Measurements from ENCODE around the gene THUMPD3. TPM values are rescaled to one million over a fixed set of nuclear protein-coding genes. Genes with fewer than 3 reads are reported as not detected.

The THUMPD3 gene
- total and polyA plus RNA-seq, 2 of the 4 experiments (the other 2 are of a cell fraction): 28.2 to 43.9 TPM

DNA sequence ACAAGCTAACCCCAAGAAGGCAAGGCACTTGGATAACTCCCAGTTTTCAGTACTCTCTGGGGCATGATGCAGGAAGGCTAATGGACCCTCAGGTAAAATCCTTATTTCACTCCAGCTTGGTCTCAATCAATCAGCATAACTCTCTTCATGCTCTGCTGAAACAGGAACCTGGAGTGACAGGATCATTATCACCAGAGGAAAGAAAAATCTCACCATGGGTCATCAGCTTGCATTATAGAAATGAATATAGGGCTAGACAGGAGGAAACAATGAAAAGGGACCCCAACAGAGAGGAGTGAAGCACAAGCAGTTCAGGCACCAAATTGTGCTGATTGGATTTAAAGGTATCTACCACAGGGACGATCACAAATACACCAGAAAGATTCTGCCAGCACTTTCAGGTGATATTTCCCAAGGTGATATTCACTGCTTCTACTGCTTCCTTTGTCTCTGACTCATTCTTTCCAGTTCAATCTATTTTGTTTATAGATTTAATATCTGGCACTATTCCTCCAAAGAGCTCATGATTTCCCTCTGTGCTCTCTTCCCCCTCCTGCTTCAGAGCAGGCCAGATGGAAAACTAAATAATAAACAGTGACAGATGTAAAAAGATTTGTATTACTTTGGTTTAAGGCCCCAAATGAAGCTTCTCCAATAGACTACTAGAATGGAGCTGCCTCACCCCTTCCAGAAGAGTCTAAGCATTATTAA is 22.9 kb upstream of the THUMPD3 start:
- no TSS peak for BruUV-seq (replicated peaks)
- peak overlapping the region; percentile 10; the same call in 1 of the 2 replicates for H3K14ac ChIP-seq (replicated peaks; ENCODE audit: low read depth, low read length)
- no peak overlapping the region for H3K4me2 ChIP-seq (ENCODE audit: low read depth, low read length)
- peaks cover 12% of the 10 kb centered on the region for H3K4me1 ChIP-seq (ENCODE audit: control insufficient read depth, insufficient read depth, low read length)
- no peak overlapping the region; the same call in 1 of the 2 replicates for H3K4ac ChIP-seq (ENCODE audit: low read depth, low read length)
- H2BK120ac ChIP-seq (ENCODE audit: low read depth, low read length): no peak overlapping the region; the same call in 1 of the 2 replicates
- ATAC-seq (ENCODE audit: low read depth) (peak; percentile 81), DNase-seq (peak; percentile 66)
- H3K9me1 ChIP-seq (ENCODE audit: insufficient read depth, low read length): peaks cover 7% of the 10 kb centered on the region; the same call in 1 of the 2 replicates
- intact Hi-C loops (cut with micrococcal nuclease) (no loop called here), in situ Hi-C loops (cut with MboI; ENCODE audit: low sequenced_read_pairs) (loop anchor here (25.0 kb wide), 1 partner anchor 878 kb away; no protein-coding TSS in a partner anchor), dilution Hi-C loops (cut with HindIII; ENCODE audit: low sequenced_read_pairs, unreplicated experiment) (no loop called here)
- no peaks in the 10 kb centered on the region; the same call in 1 of the 2 replicates for H3K27me3 ChIP-seq (ENCODE audit: control insufficient read depth, insufficient read depth, low read length)
- H2AFZ ChIP-seq (replicated peaks; ENCODE audit: low read length, poor library complexity): no peak overlapping the region
- no peak overlapping the region for H3K9ac ChIP-seq (ENCODE audit: low read depth, low read length)
- no peak overlapping the region for H2AK5ac ChIP-seq (ENCODE audit: low read depth, low read length)
- peak overlapping the region; percentile 16 for H2BK5ac ChIP-seq (ENCODE audit: low read depth, low read length, poor library complexity, severe bottlenecking)
- no peak overlapping the region for H3K27ac ChIP-seq (ENCODE audit: insufficient read depth, low read length)
- no peak overlapping the region for H3K18ac ChIP-seq (ENCODE audit: low read depth, low read length)
- no peak overlapping the region for H3K56ac ChIP-seq (ENCODE audit: extremely low read depth, insufficient read depth, low read length)
- H2AK9ac ChIP-seq (replicated peaks; ENCODE audit: low read depth, low read length, poor library complexity): no peak overlapping the region
- H3K36me3 ChIP-seq (ENCODE audit: control insufficient read depth, insufficient read depth, low read length): no peaks in the 10 kb centered on the region
- CTCF ChIA-PET: no interaction called here
- no peaks in the 10 kb centered on the region for H3K79me1 ChIP-seq (ENCODE audit: low read depth in 1 of 2, low read length in 2 of 2)
- POLR2A ChIA-PET (ENCODE audit: unreplicated experiment): interaction anchor here (1.1 kb wide), 1 partner anchor 23 kb away, joined by 3 read pairs; no protein-coding TSS in a partner anchor
- WGBS, 2 experiments (ENCODE audit: extremely low coverage in 2 of 2, insufficient read length in 1 of 2): no CpG with 5 or more reads among the region's 1 CpG
- H3K23ac ChIP-seq (ENCODE audit: low read depth, low read length): no peak overlapping the region
- H2BK20ac ChIP-seq (ENCODE audit: low read depth, low read length): no peak overlapping the region
- no peak overlapping the region for H4K5ac ChIP-seq (ENCODE audit: low read depth, low read length)
- no peak overlapping the region for H3K4me3 ChIP-seq (ENCODE audit: insufficient read depth, low read depth, low read length)
- H4K91ac ChIP-seq (ENCODE audit: insufficient read depth, low read depth, low read length): no peak overlapping the region
- no peaks in the 10 kb centered on the region for H4K20me1 ChIP-seq (ENCODE audit: insufficient read depth, low read length)
- H3K9me3 ChIP-seq (ENCODE audit: control insufficient read depth, insufficient read depth, low read length): no peaks in the 10 kb centered on the region
- H4K8ac ChIP-seq (ENCODE audit: low read depth in 2 of 2, low read length in 2 of 2): no peak overlapping the region
- no peak overlapping the region for H2BK15ac ChIP-seq (ENCODE audit: low read depth, low read length)
- no peak for TF ChIP-seq MAZ (IDR thresholded peaks at IDR 0.05; ENCODE audit: borderline replicate concordance, low read depth, low read length)
- no peak for TF ChIP-seq FOS (IDR thresholded peaks at IDR 0.05; ENCODE audit: low read depth, low read length)
- TF ChIP-seq SMC3 (IDR thresholded peaks at IDR 0.05; ENCODE audit: low read depth, low read length): no peak
- TF ChIP-seq RFX5 (IDR thresholded peaks at IDR 0.05; ENCODE audit: low read depth, low read length): no peak
- TF ChIP-seq ELK1 (IDR thresholded peaks at IDR 0.05; ENCODE audit: borderline replicate concordance, low read depth, low read length): no peak
- TF ChIP-seq CEBPB (IDR thresholded peaks at IDR 0.05; ENCODE audit: low read depth, low read length): no peak
- TF ChIP-seq NFE2L2 (IDR thresholded peaks at IDR 0.05; ENCODE audit: low read depth, low read length): no peak
- TF ChIP-seq MAFK (IDR thresholded peaks at IDR 0.05; ENCODE audit: low read depth, low read length): no peak
- TF ChIP-seq POLR2A (IDR thresholded peaks at IDR 0.05; ENCODE audit: low read depth, low read length): no peak
- TF ChIP-seq CHD1 (IDR thresholded peaks at IDR 0.05; ENCODE audit: low read depth, low read length): no peak
- TF ChIP-seq RAD21 (IDR thresholded peaks at IDR 0.05; ENCODE audit: low read length): no peak
- no peak for TF ChIP-seq MXI1 (IDR thresholded peaks at IDR 0.05; ENCODE audit: borderline replicate concordance, low read depth, low read length)
- TF ChIP-seq, protein P1, sequence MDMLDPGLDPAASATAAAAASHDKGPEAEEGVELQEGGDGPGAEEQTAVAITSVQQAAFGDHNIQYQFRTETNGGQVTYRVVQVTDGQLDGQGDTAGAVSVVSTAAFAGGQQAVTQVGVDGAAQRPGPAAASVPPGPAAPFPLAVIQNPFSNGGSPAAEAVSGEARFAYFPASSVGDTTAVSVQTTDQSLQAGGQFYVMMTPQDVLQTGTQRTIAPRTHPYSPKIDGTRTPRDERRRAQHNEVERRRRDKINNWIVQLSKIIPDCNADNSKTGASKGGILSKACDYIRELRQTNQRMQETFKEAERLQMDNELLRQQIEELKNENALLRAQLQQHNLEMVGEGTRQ (IDR thresholded peaks at IDR 0.05; ENCODE audit: low read depth, low read length): no peak
- TF ChIP-seq RCOR1 (IDR thresholded peaks at IDR 0.05; ENCODE audit: insufficient replicate concordance, low read length): no peak
- no peak for TF ChIP-seq BHLHE40 (IDR thresholded peaks at IDR 0.05; ENCODE audit: low read depth, low read length)

Measured in IMR-90 (cell line).